ENCODE measurements around the gene DUSP18.

GRCh38 chr22:30674482-30674881 lies 6.8 kb upstream of the DUSP18 start:
- no peak for TF ChIP-seq POLR2A (IDR thresholded peaks at IDR 0.05)
- no peak for TF ChIP-seq CTCF (IDR thresholded peaks at IDR 0.05)
- TF ChIP-seq POLR2AphosphoS5 (IDR thresholded peaks at IDR 0.05) = no peak

All from breast epithelium (tissue), 3 donors.